Keratinocyte (primary cell): ENCODE results near the gene EML2. TPM values are rescaled to one million over a fixed set of nuclear protein-coding genes. Genes with fewer than 3 reads are reported as not detected.
A peak's percentile ranks its signal among the peaks of the same experiment; 100 is the strongest.

Source experiments
- DNase-seq: peaks from one replicate; pipeline ENCODE4 v3.0.0-alpha.2; 2011; ENCODE audit warnings: low read depth, missing footprints, low spot score
- FAIRE-seq: peaks from 2 replicates; lab custom pipeline; 2011; peaks lifted over from hg19 to GRCh38; lab: Jason Lieb, UNC
- H2AFZ ChIP-seq: 2 replicates; pipeline ENCODE4 v1.6.0; 2012; ENCODE audit warnings: low read length, control low read depth, inconsistent platforms; ENCODE audit not compliant: control insufficient read depth
- H3K27ac ChIP-seq: 2 replicates; pipeline ENCODE4 v1.5.1; 2011; ENCODE audit warnings: low read length; ENCODE audit not compliant: control insufficient read depth, insufficient read depth
- H3K27me3 ChIP-seq: 3 replicates; pipeline ENCODE4 v1.6.0; 2011; ENCODE audit warnings: low read length; ENCODE audit not compliant: control insufficient read depth, insufficient read depth; ENCODE audit errors: extremely low read depth
- H3K36me3 ChIP-seq, 2 experiments: 2 replicates in 1 of 2; 3 replicates in 1 of 2; pipeline ENCODE4 v1.5.1; 2011; ENCODE audit warnings: low read length in 2 of 2, mild to moderate bottlenecking in 1 of 2; ENCODE audit not compliant: control insufficient read depth in 2 of 2, insufficient read depth in 2 of 2; ENCODE audit errors: extremely low read depth in 1 of 2
- H3K4me1 ChIP-seq: 3 replicates; pipeline ENCODE4 v1.5.1; 2011; ENCODE audit warnings: low read length; ENCODE audit not compliant: control insufficient read depth, insufficient read depth; ENCODE audit errors: extremely low read depth
- H3K4me2 ChIP-seq: 3 replicates; pipeline ENCODE4 v1.6.0; 2011; ENCODE audit warnings: low read depth, low read length; ENCODE audit not compliant: control insufficient read depth, insufficient read depth; ENCODE audit errors: extremely low read depth
- H3K4me3 ChIP-seq, 3 experiments: fragments of 200-600 bp in 1 of 3; sonication (generic) in 1 of 3; 2 replicates in 2 of 3; 3 replicates in 1 of 3; pipeline ENCODE4 v1.5.1; 2011 to 2016; ENCODE audit warnings: low read length in 3 of 3, mild to moderate bottlenecking in 3 of 3, control low read depth in 2 of 3, inconsistent platforms in 1 of 3, low read depth in 1 of 3, mixed read lengths in 1 of 3, mixed run types in 1 of 3, moderate library complexity in 1 of 3; ENCODE audit not compliant: control insufficient read depth in 2 of 3, insufficient read depth in 2 of 3; ENCODE audit errors: extremely low read depth in 1 of 3
- H3K79me2 ChIP-seq: 2 replicates; pipeline ENCODE4 v1.6.0; 2012; ENCODE audit warnings: low read length; ENCODE audit not compliant: control insufficient read depth, insufficient read depth
- H3K9ac ChIP-seq: 3 replicates; pipeline ENCODE4 v1.6.0; 2011; ENCODE audit warnings: low read length; ENCODE audit not compliant: control insufficient read depth, insufficient read depth; ENCODE audit errors: extremely low read depth
- H3K9me1 ChIP-seq: 3 replicates; pipeline ENCODE4 v1.6.0; 2011; ENCODE audit warnings: low read length; ENCODE audit not compliant: control insufficient read depth, insufficient read depth; ENCODE audit errors: extremely low read depth
- H3K9me3 ChIP-seq: 2 replicates; pipeline ENCODE4 v1.5.1; 2012; ENCODE audit warnings: low read depth, low read length; ENCODE audit not compliant: control insufficient read depth
- H4K20me1 ChIP-seq: 3 replicates; pipeline ENCODE4 v1.6.0; 2011; ENCODE audit warnings: low read length; ENCODE audit not compliant: control insufficient read depth, insufficient read depth; ENCODE audit errors: extremely low read depth
- EZH2 ChIP-seq: IDR thresholded peaks from one replicate; pipeline ENCODE4 v1.6.1; 2012; ENCODE audit warnings: inconsistent platforms, mild to moderate bottlenecking, low read length, moderate library complexity
- dilution Hi-C: fragments of 300-500 bp; cut with MboI; formaldehyde crosslinking; loops from one replicate; pipeline ENCODE4 v1.7.0; 2020; ENCODE audit warnings: low sequenced_read_pairs; ENCODE audit not compliant: extremely low pct_ligation_motif_present
- polyA plus RNA-seq, 5 experiments: library from polyadenylated mRNA; depleted of rRNA in 3 of 5; stranded (reverse) in 3 of 5; stranded (forward) in 1 of 5; unstranded in 1 of 5; fragments of >200 nt; gene quantifications; 1 replicate in 1 of 5; 2 replicates in 3 of 5; 3 replicates in 1 of 5; pipeline versions ENCODE4 v1.2.1 to v1.2.3, GENCODE V29; 2011 to 2012; ENCODE audit warnings: missing spikeins in 2 of 5, low read depth in 1 of 5, low replicate concordance in 1 of 5
- TF ChIP-seq, protein P1 (sequence below), 3 experiments: IDR thresholded peaks in 1 of 3; conservative IDR thresholded peaks in 1 of 3; optimal IDR thresholded peaks in 1 of 3; 2 replicates in 2 of 3; 3 replicates in 1 of 3; pipeline versions ENCODE3 to v1.5.1; 2011; ENCODE audit warnings: low read length in 3 of 3, mild to moderate bottlenecking in 3 of 3, moderate library complexity in 2 of 3, control low read depth in 1 of 3, inconsistent platforms in 1 of 3; ENCODE audit not compliant: insufficient read depth in 2 of 3; ENCODE audit errors: extremely low read depth in 1 of 3

EML2 gene
- polyA plus RNA-seq, 1 donor (not counting 4 experiments of a cell fraction or from before 2014, with no cell fraction given): 43.4 TPM

DNA sequence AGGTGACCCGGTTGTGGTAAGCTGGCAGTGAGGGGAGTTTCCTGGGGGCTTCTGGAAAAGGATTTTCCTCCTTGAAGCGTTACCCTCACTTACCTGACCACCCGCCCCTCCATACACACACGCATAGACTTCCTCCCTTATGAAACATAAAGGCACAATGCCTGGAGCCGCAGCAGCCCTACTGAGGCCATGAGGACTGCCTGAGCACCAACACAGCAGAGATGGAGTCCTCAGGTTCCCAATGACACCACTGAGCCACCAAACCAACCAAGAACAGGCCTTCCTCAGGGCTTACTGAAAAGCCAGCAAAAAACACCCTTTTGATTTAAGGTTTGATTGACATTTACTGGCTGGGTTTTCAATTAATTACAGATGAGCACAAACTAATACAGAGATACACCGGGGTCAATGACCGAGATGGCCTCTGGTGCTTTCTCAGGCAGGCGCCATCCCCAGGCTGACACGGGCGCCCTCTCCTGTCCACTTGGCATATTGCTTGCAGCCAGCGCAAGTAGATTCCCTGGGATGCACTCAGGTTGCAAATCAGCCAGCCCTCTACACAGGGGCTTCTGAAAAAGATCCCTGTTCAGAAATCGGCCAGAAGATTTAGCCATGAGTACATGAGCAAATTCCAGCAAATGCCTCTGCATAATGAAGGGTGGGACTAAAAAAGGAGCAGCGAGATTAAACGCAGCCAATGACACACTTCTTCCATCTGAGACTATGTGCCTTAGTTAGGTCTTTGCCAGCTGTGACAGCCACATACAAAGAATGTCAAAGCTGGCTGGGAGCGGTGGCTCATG, 69.4 kb downstream of the EML2 start:
- no peaks in the 10 kb centered on the region for H4K20me1 ChIP-seq
- H3K9me1 ChIP-seq: no peaks in the 10 kb centered on the region
- peaks cover 29% of the 10 kb centered on the region for H3K4me1 ChIP-seq
- peaks cover 23% of the 10 kb centered on the region for H3K79me2 ChIP-seq
- H3K4me2 ChIP-seq: no peak overlapping the region
- DNase-seq: no peak
- H3K27me3 ChIP-seq: no peaks in the 10 kb centered on the region
- H3K27ac ChIP-seq: peak overlapping the region; percentile 62
- H3K36me3 ChIP-seq: peaks cover 0 to 4% of the 10 kb centered on the region in 2 experiments
- TF ChIP-seq EZH2: no peak
- TF ChIP-seq, protein P1, sequence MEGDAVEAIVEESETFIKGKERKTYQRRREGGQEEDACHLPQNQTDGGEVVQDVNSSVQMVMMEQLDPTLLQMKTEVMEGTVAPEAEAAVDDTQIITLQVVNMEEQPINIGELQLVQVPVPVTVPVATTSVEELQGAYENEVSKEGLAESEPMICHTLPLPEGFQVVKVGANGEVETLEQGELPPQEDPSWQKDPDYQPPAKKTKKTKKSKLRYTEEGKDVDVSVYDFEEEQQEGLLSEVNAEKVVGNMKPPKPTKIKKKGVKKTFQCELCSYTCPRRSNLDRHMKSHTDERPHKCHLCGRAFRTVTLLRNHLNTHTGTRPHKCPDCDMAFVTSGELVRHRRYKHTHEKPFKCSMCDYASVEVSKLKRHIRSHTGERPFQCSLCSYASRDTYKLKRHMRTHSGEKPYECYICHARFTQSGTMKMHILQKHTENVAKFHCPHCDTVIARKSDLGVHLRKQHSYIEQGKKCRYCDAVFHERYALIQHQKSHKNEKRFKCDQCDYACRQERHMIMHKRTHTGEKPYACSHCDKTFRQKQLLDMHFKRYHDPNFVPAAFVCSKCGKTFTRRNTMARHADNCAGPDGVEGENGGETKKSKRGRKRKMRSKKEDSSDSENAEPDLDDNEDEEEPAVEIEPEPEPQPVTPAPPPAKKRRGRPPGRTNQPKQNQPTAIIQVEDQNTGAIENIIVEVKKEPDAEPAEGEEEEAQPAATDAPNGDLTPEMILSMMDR (optimal IDR thresholded peaks at IDR 0.05 in 1 of 3, IDR thresholded peaks at IDR 0.05 in 1 of 3, conservative IDR thresholded peaks at IDR 0.05 in 1 of 3; ENCODE audit: extremely low read depth in 1 of 3, insufficient read depth in 2 of 3, low read length in 3 of 3): peak; percentile 85 to 96 (median 94)
- no peak overlapping the region for H3K4me3 ChIP-seq
- dilution Hi-C loops: no loop called here
- H2AFZ ChIP-seq: no peak overlapping the region
- peak; percentile 76 for FAIRE-seq
- peak overlapping the region; percentile 34 for H3K9ac ChIP-seq
- H3K9me3 ChIP-seq: no peaks in the 10 kb centered on the region

DNA sequence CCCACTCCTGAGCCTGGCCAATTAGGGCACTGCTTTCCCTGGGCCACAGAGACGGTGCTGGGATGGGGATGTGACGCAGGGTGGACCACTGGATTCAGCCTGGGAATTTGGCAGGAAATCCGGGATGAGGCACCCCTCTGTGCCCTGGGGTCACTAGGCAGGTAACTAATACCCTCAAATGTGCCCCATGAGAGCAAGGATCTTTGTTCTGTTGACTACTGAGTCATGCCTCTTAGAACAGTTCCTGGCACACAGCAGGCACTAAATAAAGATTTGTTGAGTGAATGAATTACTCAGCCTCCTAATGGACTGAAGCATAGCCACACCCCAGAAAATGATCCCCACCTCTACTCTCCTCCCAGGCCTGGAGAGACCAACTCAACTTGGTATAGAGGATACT, 70.5 kb downstream of the EML2 start:
- Histone ChIP-seq H3K9me3 (no peaks in the 10 kb centered on the region), H3K4me1 (peaks cover 26% of the 10 kb centered on the region), H3K9me1 (no peaks in the 10 kb centered on the region), H2AFZ (no peak overlapping the region), H3K27ac (peak overlapping the region; percentile 62), H4K20me1 (no peaks in the 10 kb centered on the region), H3K9ac (peak overlapping the region; percentile 23), H3K36me3 (peaks cover 0 to 4% of the 10 kb centered on the region in 2 experiments), H3K27me3 (no peaks in the 10 kb centered on the region), H3K4me3 (no peak overlapping the region), H3K79me2 (peaks cover 23% of the 10 kb centered on the region), H3K4me2 (peak overlapping the region; percentile 35)
- FAIRE-seq (peak; percentile 98), DNase-seq (no peak)
- TF ChIP-seq, protein P1 (optimal IDR thresholded peaks at IDR 0.05 in 1 of 3, IDR thresholded peaks at IDR 0.05 in 1 of 3, conservative IDR thresholded peaks at IDR 0.05 in 1 of 3; ENCODE audit: extremely low read depth in 1 of 3, insufficient read depth in 2 of 3, low read length in 3 of 3): no peak
- no peak for TF ChIP-seq EZH2
- dilution Hi-C loops: no loop called here
